CD4-positive, alpha-beta T cell (primary cell): ENCODE measurements around the gene FBN1. TPM values are rescaled to one million over a fixed set of nuclear protein-coding genes. Genes with fewer than 3 reads are reported as not detected.

Experiments used
- ATAC-seq: fragments of 200-7000 bp; cut with Tn5 transposase; one replicate; pipeline ENCODE4 v1.10.0; 2022; ENCODE audit warnings: mild to moderate bottlenecking; ENCODE audit not compliant: poor library complexity
- CTCF ChIA-PET: fragments of 350-600 bp; sonication (Branson Sonifier 250); formaldehyde crosslinking; loops from one replicate; lab custom pipeline; 2021; ENCODE audit warnings: antibody characterized with exemption, inconsistent platforms; lab: Charles Lee
- POLR2A ChIA-PET: fragments of 350-600 bp; sonication (Branson Sonifier 250); formaldehyde crosslinking; loops from one replicate; lab custom pipeline; 2021; ENCODE audit warnings: antibody characterized with exemption, inconsistent platforms; lab: Charles Lee
- DNase-seq, 14 experiments: peaks; one replicate each; pipeline ENCODE4 v3.0.0-alpha.2; 2013 to 2020; ENCODE audit warnings: mixed read lengths in 2 of 14
- H3K27ac ChIP-seq, 2 donors: one replicate each; pipeline versions ENCODE4 v1.5.1 to v1.7.0; 2013; ENCODE audit warnings: low read length in 2 of 2, low read depth in 1 of 2, mild to moderate bottlenecking in 1 of 2
- H3K27me3 ChIP-seq, 2 experiments: 1 replicate in 1 of 2; 2 replicates in 1 of 2; pipeline versions ENCODE4 v1.6.1 to v1.7.0; 2013; ENCODE audit warnings: low read length in 2 of 2, control low read depth in 1 of 2, mild to moderate bottlenecking in 1 of 2, moderate library complexity in 1 of 2; ENCODE audit not compliant: insufficient read depth in 2 of 2, control insufficient read depth in 1 of 2
- H3K36me3 ChIP-seq: one replicate; pipeline ENCODE4 v1.6.1; 2013; ENCODE audit warnings: low read length, control low read depth; ENCODE audit not compliant: insufficient read depth
- H3K4me1 ChIP-seq: one replicate; pipeline ENCODE4 v1.6.1; 2013; ENCODE audit warnings: low read length, control low read depth; ENCODE audit not compliant: insufficient read depth
- H3K4me3 ChIP-seq: one replicate; pipeline ENCODE4 v1.5.1; 2013; ENCODE audit warnings: mild to moderate bottlenecking, low read length, moderate library complexity
- H3K9me3 ChIP-seq, 2 experiments: 1 replicate in 1 of 2; 2 replicates in 1 of 2; pipeline versions ENCODE4 v1.6.1 to v1.7.0; 2013; ENCODE audit warnings: low read length in 2 of 2, mild to moderate bottlenecking in 2 of 2, control low read depth in 1 of 2, moderate library complexity in 1 of 2; ENCODE audit not compliant: control insufficient read depth in 1 of 2, insufficient read depth in 1 of 2
- H3K27ac Mint-ChIP-seq: one replicate; pipeline ENCODE4 v1.8.0; 2020; ENCODE audit warnings: mixed read lengths
- H3K27me3 Mint-ChIP-seq: one replicate; pipeline ENCODE4 v1.8.0; 2021; ENCODE audit warnings: mixed read lengths
- H3K36me3 Mint-ChIP-seq: one replicate; pipeline ENCODE4 v1.8.0; 2021; ENCODE audit warnings: low read depth, mixed read lengths
- H3K4me1 Mint-ChIP-seq: one replicate; pipeline ENCODE4 v1.8.0; 2021; ENCODE audit warnings: low read depth, mixed read lengths
- H3K4me3 Mint-ChIP-seq: one replicate; pipeline ENCODE4 v1.8.0; 2020; ENCODE audit warnings: mild to moderate bottlenecking, mixed read lengths
- H3K9me3 Mint-ChIP-seq: one replicate; pipeline ENCODE4 v1.8.0; 2020; ENCODE audit warnings: mixed read lengths
- intact Hi-C, 2 experiments: fragments of 100-400 bp; cut with DNase I in 1 of 2; cut with micrococcal nuclease in 1 of 2; formaldehyde crosslinking; loops; one replicate each; pipeline versions ENCODE4 v1.15.1 to v1.9.0; 2023 to 2025; cut with DNase I, micrococcal nuclease
- total RNA-seq, 174 experiments: library from RNA in 2 of 174; stranded (reverse) in 2 of 174; gene quantifications; one replicate each; pipeline ENCODE4 v1.2.3 and lab custom pipeline; 2021 to 2026
- TF ChIP-seq, protein P1 (sequence below): fragments of 200-600 bp; IDR thresholded peaks from one replicate; pipeline ENCODE4 v1.8.0; 2022; ENCODE audit warnings: antibody characterized with exemption, mild to moderate bottlenecking

The FBN1 gene
- total RNA-seq, 2 experiments from 2014 or later, result 0.11 to 0.25 TPM

DNA sequence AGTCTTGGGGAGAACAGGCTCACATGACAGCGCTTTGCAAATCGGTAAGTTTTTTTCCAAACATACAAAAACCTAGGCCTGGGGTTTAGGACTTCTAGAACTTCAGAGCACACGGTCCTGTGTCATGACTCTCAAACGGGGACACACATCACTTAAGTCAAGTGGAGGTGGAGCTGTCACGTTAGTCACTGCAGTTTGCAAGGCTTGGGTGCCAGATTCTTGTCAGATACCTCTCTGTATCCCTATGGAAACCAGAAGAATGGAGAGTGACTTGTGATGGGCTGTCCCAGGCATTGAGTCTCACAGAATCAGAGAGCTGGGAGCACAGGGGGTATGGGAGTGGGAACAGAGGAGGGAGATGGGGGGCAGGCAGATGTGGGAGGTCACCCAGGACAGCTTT lies 249.5 kb downstream of the FBN1 start:
- H3K4me3 Mint-ChIP-seq, result no peak overlapping the region
- POLR2A ChIA-PET, result no interaction called here
- TF ChIP-seq, protein P1, sequence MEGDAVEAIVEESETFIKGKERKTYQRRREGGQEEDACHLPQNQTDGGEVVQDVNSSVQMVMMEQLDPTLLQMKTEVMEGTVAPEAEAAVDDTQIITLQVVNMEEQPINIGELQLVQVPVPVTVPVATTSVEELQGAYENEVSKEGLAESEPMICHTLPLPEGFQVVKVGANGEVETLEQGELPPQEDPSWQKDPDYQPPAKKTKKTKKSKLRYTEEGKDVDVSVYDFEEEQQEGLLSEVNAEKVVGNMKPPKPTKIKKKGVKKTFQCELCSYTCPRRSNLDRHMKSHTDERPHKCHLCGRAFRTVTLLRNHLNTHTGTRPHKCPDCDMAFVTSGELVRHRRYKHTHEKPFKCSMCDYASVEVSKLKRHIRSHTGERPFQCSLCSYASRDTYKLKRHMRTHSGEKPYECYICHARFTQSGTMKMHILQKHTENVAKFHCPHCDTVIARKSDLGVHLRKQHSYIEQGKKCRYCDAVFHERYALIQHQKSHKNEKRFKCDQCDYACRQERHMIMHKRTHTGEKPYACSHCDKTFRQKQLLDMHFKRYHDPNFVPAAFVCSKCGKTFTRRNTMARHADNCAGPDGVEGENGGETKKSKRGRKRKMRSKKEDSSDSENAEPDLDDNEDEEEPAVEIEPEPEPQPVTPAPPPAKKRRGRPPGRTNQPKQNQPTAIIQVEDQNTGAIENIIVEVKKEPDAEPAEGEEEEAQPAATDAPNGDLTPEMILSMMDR, result no peak
- H3K4me1 ChIP-seq, result no peaks in the 10 kb centered on the region
- H3K27ac Mint-ChIP-seq, result no peak overlapping the region
- peaks cover 5% of the 10 kb centered on the region for H3K27me3 Mint-ChIP-seq
- no peak overlapping the region for H3K27ac ChIP-seq
- H3K4me1 Mint-ChIP-seq, result no peaks in the 10 kb centered on the region
- H3K9me3 Mint-ChIP-seq, result no peaks in the 10 kb centered on the region
- no peaks in the 10 kb centered on the region for H3K36me3 ChIP-seq
- no peak for DNase-seq
- no peak for ATAC-seq
- no peaks in the 10 kb centered on the region for H3K36me3 Mint-ChIP-seq
- no peaks in the 10 kb centered on the region for H3K9me3 ChIP-seq
- CTCF ChIA-PET, result no interaction called here
- H3K27me3 ChIP-seq, result no peaks in the 10 kb centered on the region
- no peak overlapping the region for H3K4me3 ChIP-seq
- intact Hi-C loops, result no loop called here

DNA sequence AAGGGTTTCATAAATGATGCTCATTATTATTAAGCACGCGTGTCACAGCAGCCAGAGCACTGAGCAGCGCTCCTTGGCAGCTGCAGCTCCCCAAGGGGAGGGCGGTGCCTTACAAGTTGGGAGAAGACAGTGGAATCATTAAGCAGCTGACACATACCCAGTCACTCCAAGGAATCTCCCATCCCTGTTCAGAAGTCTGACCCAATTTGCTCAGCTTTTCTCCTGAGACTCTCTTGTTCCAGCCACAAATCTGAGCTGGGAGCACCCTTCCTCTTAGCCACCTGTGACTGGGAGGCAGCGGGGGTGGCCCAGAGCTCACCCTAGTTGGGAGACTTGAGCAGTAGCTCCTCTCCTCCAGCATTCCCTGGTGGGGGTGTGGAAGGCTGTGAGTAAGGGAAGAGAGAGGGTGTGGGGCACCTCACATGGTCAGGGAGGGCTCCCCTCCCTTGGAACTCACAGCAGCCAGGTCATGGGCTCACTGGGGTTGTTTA lies 249.9 kb downstream of the FBN1 start:
- Mint-ChIP-seq H3K36me3 (no peaks in the 10 kb centered on the region), H3K27me3 (peaks cover 5% of the 10 kb centered on the region), H3K4me1 (no peaks in the 10 kb centered on the region), H3K27ac (no peak overlapping the region), H3K9me3 (no peaks in the 10 kb centered on the region), H3K4me3 (no peak overlapping the region)
- TF ChIP-seq, protein P1, result no peak
- CTCF ChIA-PET, result no interaction called here
- ATAC-seq (no peak), DNase-seq (no peak)
- Histone ChIP-seq H3K27me3 (no peaks in the 10 kb centered on the region), H3K4me3 (no peak overlapping the region), H3K9me3 (no peaks in the 10 kb centered on the region), H3K27ac (no peak overlapping the region), H3K36me3 (no peaks in the 10 kb centered on the region), H3K4me1 (no peaks in the 10 kb centered on the region)
- POLR2A ChIA-PET, result no interaction called here
- intact Hi-C loops, result no loop called here

DNA sequence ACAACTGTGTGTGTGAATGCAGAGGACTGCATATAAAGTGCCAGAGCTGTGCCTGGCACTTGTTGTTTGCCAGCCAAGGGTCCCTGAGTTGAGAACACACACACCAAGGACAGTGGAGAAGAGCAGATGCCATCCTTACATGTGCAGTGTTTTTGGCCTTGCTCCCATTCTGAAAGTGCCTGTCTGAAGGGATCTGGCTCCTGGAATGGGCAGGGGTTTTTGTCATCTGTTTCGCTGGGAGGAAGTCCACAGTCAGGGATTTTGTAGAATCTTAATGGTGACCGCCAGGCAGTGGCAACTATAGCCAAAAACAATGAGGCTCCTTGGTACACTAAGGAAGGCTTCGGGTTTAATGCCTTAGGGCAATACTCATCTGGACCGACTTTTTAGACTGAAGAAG lies 250.5 kb downstream of the FBN1 start:
- H3K9me3 ChIP-seq, result no peaks in the 10 kb centered on the region
- no peaks in the 10 kb centered on the region for H3K27me3 ChIP-seq
- DNase-seq (no peak), ATAC-seq (no peak)
- no peaks in the 10 kb centered on the region for H3K36me3 Mint-ChIP-seq
- ChIA-PET CTCF (no interaction called here), POLR2A (no interaction called here)
- H3K4me1 Mint-ChIP-seq, result no peaks in the 10 kb centered on the region
- no peak overlapping the region for H3K4me3 ChIP-seq
- intact Hi-C loops, result no loop called here
- TF ChIP-seq, protein P1, result no peak
- no peaks in the 10 kb centered on the region for H3K9me3 Mint-ChIP-seq
- H3K4me1 ChIP-seq, result no peaks in the 10 kb centered on the region
- H3K36me3 ChIP-seq, result no peaks in the 10 kb centered on the region
- H3K4me3 Mint-ChIP-seq, result no peak overlapping the region
- no peak overlapping the region for H3K27ac Mint-ChIP-seq
- no peak overlapping the region for H3K27ac ChIP-seq
- peaks cover 5% of the 10 kb centered on the region for H3K27me3 Mint-ChIP-seq
